Left colon (tissue), 2 donors: ENCODE measurements around the gene C3. TPM values are rescaled to one million over a fixed set of nuclear protein-coding genes. Genes with fewer than 3 reads are reported as not detected.
A peak's percentile ranks its signal among the peaks of the same experiment; 100 is the strongest.

ENCODE experiments used
- ATAC-seq: fragments of 200-7000 bp; cut with Tn5 transposase; one replicate; pipeline ENCODE4 v1.9.1; 2020; ENCODE audit warnings: mild to moderate bottlenecking, moderate library complexity
- DNase-seq, 2 donors: peaks; one replicate each; pipeline ENCODE4 v3.0.0-alpha.2; 2020
- intact Hi-C, 2 donors: fragments of 100-400 bp; cut with DNase I in 1 of 2; cut with micrococcal nuclease in 1 of 2; formaldehyde crosslinking; loops; one replicate each; pipeline versions ENCODE4 v1.11.2 to v1.14.0; 2022; cut with DNase I, micrococcal nuclease
- total RNA-seq, 2 donors: library from RNA; stranded (reverse); fragmentation: NEBNext Ultra II Directional; extraction: Animal tissue kit (Norgen Biotek cat#: 25700); gene quantifications; one replicate each; pipeline ENCODE4 v1.2.1, GENCODE V29; 2021
- donor health status: DM: no; HTN: no; CAD: no.
- donor health status: DM: yes; HTN: yes; CAD: no.

The C3 gene
- total RNA-seq, 2 donors from 2014 or later, result 49.0 to 162 TPM

- DNase-seq (no peak), ATAC-seq (no peak)
- intact Hi-C loops, result no loop called here
Observed at GRCh38 chr19:6735181-6735911, 14.9 kb upstream of the C3 start.

DNA sequence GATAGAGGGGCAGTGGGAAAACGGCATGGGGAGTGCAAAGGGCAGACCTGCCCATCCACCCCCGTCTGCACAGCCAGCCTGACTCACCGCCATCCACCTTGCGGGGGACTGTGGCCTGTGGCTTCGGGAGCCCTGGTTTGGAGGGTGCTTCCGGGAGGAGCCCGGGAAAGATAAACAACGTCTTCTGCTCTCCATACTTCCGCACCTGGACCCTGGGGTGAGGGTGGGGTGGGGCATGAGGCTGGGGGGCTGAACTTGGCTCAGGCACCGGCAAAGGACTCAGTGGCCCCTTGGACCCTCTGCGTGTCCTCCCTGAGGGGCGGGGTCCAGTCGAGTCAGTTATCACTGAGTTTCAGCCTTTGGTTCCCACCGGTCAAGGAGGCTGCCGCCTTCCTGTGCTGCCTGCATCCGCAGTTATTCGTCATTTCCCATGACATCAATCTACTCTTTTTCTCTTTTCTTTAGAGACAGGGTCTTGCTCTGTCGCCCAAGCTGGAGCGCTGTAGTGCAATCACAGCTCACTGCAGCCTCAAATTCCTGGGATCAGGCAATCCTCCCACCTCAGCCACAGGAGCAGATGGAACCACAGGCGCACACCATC, 13.7 kb upstream of the C3 start:
- intact Hi-C loops, result no loop called here
- ATAC-seq (no peak), DNase-seq (no peak)

GRCh38 chr19:6733338-6734095, 13.1 kb upstream of the C3 start:
- DNase-seq, result no peak
- ATAC-seq, result no peak
- intact Hi-C loops, result no loop called here

- intact Hi-C loops, result no loop called here
- DNase-seq, result no peak
Observed at GRCh38 chr19:6732803-6733337, 12.4 kb upstream of the C3 start.

GRCh38 chr19:6731822-6732221, 11.4 kb upstream of the C3 start:
- intact Hi-C loops, result no loop called here
- DNase-seq (no peak), ATAC-seq (no peak)

More at GRCh38 chr19:6732803-6733337, 12.4 kb upstream of the C3 start:
- no peak for ATAC-seq

DNA sequence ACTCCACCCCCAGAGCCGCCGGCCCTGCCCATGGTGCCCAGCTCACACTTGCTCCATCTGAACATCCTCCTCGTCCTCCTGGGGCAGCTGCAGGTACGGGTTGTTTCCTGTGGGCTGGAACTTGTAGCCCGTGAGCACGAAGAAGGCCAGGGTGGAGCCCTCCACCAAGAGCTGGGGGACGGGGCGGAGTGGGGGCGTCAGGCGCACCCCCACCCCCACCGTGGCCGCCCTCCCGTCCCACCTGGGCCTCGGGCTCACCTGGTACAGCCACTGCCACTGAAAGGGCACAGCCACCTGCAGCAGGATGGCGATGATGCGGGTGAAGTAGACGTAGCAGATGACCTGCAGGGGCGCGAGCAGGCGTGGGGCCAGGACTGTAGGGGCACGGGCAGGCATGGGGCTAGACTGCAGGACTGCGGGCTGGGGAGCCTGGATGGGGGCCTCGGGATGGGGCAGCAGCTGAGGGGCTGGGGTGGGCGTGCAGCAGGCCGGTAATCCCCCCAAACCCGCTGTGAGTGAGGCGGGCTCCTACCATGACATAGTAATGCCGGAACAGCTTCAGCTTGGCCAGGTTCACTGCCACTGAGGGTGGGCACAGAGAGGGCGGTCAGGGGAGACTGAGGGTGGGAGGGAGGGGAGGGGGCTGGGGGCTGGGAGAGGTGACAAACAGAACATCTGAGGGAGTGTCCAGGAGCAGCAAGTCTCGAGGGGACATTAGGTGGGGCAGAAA, 10.7 kb upstream of the C3 start:
- intact Hi-C loops, result no loop called here
- DNase-seq (no peak), ATAC-seq (peak; percentile 9)

DNA sequence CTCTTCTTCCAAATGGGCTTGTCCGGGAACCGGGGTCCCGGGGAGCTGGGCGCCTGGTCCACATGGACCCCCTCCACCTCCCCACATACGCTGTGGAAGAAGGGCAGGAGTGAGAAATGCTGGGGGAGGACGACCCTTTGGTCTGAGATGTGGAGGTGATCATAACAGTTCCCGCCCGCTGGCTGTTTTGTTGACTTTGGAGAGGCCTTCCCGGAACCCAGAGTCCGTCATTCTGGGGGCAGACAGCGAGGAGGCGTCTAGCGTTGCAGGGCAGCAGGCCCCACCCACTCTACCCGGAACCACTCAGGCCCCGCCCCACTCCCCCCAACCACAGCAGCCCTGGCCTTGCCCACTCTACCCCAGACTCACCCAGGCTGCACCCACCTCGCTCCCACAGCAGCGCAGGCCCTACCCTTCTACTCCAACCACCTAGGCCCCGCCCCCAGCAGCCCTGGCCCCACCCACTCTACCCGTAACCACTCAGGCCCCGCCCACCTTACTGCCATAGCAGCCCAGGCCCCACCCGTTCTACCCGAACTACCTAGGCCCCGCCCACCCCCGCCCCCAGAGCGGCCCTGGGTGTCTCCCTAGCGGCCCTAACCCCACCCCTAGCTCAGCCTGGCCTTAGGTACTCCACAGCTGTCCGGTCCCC, 9.8 kb upstream of the C3 start:
- DNase-seq (peak; percentile 93 to 96), ATAC-seq (peak; percentile 92)
- intact Hi-C loops, result no loop called here

- intact Hi-C loops, result no loop called here
- no peak for ATAC-seq
- no peak for DNase-seq
Observed at GRCh38 chr19:6729573-6730152, 9.2 kb upstream of the C3 start.

GRCh38 chr19:6728346-6728745, 7.9 kb upstream of the C3 start:
- intact Hi-C loops, result no loop called here
- DNase-seq (no peak), ATAC-seq (no peak)

- ATAC-seq (no peak), DNase-seq (no peak)
- intact Hi-C loops, result no loop called here
Observed at GRCh38 chr19:6725513-6726231, 5.2 kb upstream of the C3 start.

GRCh38 chr19:6724631-6725492, 4.4 kb upstream of the C3 start:
- peak in 1 of 2 donors; percentile 14 for DNase-seq
- ATAC-seq, result no peak
- intact Hi-C loops, result no loop called here

GRCh38 chr19:6723738-6724137, 3.3 kb upstream of the C3 start:
- intact Hi-C loops, result no loop called here
- DNase-seq, result peak in 1 of 2 donors; percentile 14
- no peak for ATAC-seq

GRCh38 chr19:6723108-6723618, 2.7 kb upstream of the C3 start:
- intact Hi-C loops, result no loop called here
- DNase-seq (peak in 1 of 2 donors; percentile 40), ATAC-seq (no peak)

DNA sequence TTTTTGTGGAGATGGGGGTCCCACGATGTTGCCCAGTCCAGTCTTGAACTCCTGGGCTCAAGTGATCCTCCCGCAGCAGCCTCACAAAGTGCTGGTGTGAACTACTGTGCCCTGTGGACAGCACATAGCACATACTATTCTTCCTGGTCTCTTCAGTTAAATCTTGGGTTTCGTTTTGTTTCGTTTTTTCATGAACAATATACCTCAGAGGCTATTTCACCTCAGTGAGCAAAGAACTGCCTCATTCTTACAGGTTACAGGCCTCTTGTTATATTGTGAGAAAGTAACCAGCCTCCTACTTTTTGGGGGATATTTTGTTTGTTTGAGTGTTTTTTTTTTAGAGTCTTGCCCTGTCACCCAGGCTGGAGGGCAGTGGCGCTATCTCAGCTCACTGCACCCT, 1.3 kb upstream of the C3 start:
- intact Hi-C loops, result no loop called here
- no peak for DNase-seq

DNA sequence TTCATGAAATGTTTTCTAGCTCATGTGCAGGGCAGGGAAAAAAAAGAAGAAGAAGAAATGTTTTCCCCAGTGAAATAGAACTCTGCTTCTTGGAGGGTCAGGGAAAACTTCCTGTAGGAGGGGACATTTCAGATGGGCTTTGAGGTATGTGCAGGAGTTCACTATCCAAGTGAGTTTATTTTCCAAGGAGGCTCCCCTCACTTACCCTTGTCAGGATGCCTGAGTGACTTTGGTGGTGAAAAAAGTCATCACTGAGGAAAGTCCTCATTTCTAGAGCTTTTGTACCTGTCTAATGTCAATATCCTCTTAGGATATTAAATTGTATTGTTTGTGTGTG, 656 bp upstream of the C3 start:
- no peak for ATAC-seq
- no peak for DNase-seq
- intact Hi-C loops, result no loop called here

More for the DNA sequence above, 1.3 kb upstream of the C3 start:
- peak; percentile 45 for ATAC-seq

DNA sequence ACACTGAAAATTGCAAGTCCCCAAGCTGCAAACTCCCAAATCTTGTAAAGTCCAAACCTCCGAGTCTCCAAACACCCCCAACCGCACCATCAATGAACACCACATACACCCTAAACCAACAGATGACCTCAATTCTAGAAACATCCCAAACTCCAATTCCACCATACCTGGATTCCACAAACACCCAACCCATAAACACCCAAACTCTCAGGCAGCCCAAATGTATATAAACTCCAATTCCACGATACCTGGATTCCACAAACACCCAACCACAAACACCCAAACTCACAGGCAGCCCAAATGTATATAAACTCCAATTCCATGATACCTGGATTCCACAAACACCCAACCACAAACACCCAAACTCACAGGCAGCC, 470 bp downstream of the C3 start:
- no peak for ATAC-seq
- intact Hi-C loops, result no loop called here

GRCh38 chr19:6719540-6719861, 949 bp downstream of the C3 start:
- intact Hi-C loops, result no loop called here
- no peak for DNase-seq
- ATAC-seq, result no peak

More for the DNA sequence above, 470 bp downstream of the C3 start:
- DNase-seq, result no peak
